ENCODE results near the gene CLEC3B.

Gene CLEC3B

DNA sequence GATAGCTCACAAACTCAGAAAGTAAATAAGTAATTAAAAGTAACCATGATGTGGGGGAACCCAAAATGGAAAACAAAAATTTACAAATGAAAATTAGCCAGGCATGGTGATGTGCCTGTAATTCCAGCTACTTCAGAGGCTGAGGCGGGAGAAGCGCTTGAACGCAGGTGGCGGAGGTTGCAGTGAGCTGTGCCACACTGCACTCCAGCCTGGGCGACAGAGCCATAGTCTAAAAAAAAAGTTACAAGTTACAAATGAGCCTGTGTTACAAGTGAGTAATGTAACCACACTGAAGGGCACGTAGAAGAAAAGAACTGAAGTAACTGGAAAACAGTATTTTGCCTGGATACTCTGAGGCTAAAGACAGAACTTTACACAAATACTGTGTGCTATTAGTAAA, 38.8 kb upstream of the CLEC3B start:
- DNase-seq (ENCODE audit: low read depth) = no peak
- TF ChIP-seq, protein P1, sequence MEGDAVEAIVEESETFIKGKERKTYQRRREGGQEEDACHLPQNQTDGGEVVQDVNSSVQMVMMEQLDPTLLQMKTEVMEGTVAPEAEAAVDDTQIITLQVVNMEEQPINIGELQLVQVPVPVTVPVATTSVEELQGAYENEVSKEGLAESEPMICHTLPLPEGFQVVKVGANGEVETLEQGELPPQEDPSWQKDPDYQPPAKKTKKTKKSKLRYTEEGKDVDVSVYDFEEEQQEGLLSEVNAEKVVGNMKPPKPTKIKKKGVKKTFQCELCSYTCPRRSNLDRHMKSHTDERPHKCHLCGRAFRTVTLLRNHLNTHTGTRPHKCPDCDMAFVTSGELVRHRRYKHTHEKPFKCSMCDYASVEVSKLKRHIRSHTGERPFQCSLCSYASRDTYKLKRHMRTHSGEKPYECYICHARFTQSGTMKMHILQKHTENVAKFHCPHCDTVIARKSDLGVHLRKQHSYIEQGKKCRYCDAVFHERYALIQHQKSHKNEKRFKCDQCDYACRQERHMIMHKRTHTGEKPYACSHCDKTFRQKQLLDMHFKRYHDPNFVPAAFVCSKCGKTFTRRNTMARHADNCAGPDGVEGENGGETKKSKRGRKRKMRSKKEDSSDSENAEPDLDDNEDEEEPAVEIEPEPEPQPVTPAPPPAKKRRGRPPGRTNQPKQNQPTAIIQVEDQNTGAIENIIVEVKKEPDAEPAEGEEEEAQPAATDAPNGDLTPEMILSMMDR (IDR thresholded peaks at IDR 0.05; ENCODE audit: insufficient read depth, low read depth, low read length, missing control alignments) = no peak
- no peak overlapping the region for H3K4me3 ChIP-seq (ENCODE audit: low read length)

- no peak for DNase-seq (ENCODE audit: low read depth)
- no peak overlapping the region for H3K4me3 ChIP-seq (ENCODE audit: low read length)
- TF ChIP-seq, protein P1 (IDR thresholded peaks at IDR 0.05; ENCODE audit: insufficient read depth, low read depth, low read length, missing control alignments) = peak; percentile 31
These were observed 38.0 kb upstream of the CLEC3B start for GRCh38 chr3:44988073-44988472.

DNA sequence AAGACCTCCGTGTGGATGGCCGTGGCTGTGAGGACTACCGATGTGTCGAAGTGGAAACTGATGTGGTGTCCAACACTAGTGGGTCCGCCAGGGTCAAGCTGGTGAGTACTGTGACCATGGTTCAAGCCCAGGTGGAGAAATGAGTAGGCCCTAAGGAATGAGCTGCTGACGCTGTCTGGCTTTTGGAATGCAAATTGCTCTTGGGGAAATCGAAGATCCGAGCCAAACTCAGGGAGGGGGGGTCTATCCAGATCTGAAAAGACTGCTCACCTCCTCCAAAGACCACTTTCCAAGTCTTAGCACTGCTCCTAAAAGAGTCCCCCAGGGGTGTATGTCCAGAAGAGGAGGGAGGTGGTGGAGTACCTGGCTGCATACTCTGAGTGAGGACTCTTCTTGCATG, 37.0 kb upstream of the CLEC3B start:
- no peak for DNase-seq (ENCODE audit: low read depth)
- TF ChIP-seq, protein P1 (IDR thresholded peaks at IDR 0.05; ENCODE audit: insufficient read depth, low read depth, low read length, missing control alignments) = no peak
- H3K4me3 ChIP-seq (ENCODE audit: low read length) = no peak overlapping the region

GRCh38 chr3:44989636-44990373, 36.3 kb upstream of the CLEC3B start:
- no peak for DNase-seq (ENCODE audit: low read depth)
- TF ChIP-seq, protein P1 (IDR thresholded peaks at IDR 0.05; ENCODE audit: insufficient read depth, low read depth, low read length, missing control alignments) = no peak
- no peak overlapping the region for H3K4me3 ChIP-seq (ENCODE audit: low read length)

DNA sequence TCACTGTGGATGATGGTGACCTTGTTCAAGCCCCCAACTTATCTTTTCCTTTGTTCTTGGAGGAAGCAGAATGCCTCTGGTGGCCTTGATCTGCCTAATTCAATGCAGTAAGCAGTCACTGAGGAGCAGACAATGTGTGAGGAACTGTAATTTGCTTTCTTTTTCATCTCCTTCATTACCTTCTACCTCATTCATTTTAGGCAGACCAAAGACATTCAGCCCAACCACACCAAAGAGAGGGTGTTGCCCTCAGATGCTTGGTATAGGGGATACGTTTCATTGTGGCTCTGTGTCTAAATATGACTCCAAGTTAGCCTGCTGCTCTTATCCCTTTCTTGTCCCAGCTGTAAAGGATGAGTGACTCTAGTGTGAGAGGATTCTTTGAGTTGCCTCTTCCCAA, 34.8 kb upstream of the CLEC3B start:
- no peak for DNase-seq (ENCODE audit: low read depth)
- TF ChIP-seq, protein P1 (IDR thresholded peaks at IDR 0.05; ENCODE audit: insufficient read depth, low read depth, low read length, missing control alignments) = no peak
- H3K4me3 ChIP-seq (ENCODE audit: low read length) = no peak overlapping the region

- peak; percentile 98 for DNase-seq (ENCODE audit: low read depth)
- H3K4me3 ChIP-seq (ENCODE audit: low read length) = no peak overlapping the region
- TF ChIP-seq, protein P1 (IDR thresholded peaks at IDR 0.05; ENCODE audit: insufficient read depth, low read depth, low read length, missing control alignments) = peak; percentile 91
These were observed 33.3 kb upstream of the CLEC3B start for GRCh38 chr3:44992555-44993470.
